ENCODE data around the gene OTUD7B. TPM values are rescaled to one million over a fixed set of nuclear protein-coding genes. Genes with fewer than 3 reads are reported as not detected.

OTUD7B gene
- total RNA-seq, 1 experiment from 2014 or later = 11.5 TPM

DNA sequence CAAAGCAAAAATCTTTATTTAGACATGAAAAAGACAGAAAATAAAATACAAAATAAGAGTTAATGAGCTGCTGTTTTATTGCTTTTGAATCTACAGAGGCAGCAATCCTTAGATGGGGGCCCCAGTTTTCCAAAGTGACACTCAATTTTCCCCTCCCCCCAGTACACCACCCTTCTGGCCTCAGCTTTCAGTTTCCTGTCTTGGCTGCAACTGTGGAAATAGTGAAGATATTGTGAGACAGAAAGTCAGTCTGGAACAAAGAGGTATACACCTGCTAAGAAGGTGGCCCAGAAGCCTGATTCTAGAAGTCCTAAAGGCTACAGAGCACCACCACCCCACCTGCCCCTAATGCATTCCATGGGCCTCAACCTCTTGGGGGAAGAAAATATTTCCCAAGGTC lies 72.8 kb downstream of the OTUD7B start:
- Histone ChIP-seq H3K9ac (ENCODE audit: low read length) (peak overlapping the region; percentile 8; the same call in 1 of the 2 replicates), H3K27ac (ENCODE audit: low read length) (peak overlapping the region; percentile 90), H3K4me2 (ENCODE audit: low read length) (peak overlapping the region; percentile 81), H4K20me1 (ENCODE audit: low read length) (no peaks in the 10 kb centered on the region), H3K79me2 (ENCODE audit: low read length) (no peaks in the 10 kb centered on the region), H3K4me1 (ENCODE audit: insufficient read depth, low read length) (peaks cover 43% of the 10 kb centered on the region), H3K9me2 (replicated peaks; ENCODE audit: low read length) (no peaks in the 10 kb centered on the region), H3K36me3 (ENCODE audit: low read depth, low read length) (no peaks in the 10 kb centered on the region), H3K4me3 (ENCODE audit: low read length) (peak overlapping the region; percentile 75), H3F3A (ENCODE audit: low read length, unreplicated experiment) (peaks cover 6% of the 10 kb centered on the region), H3K27me3 (ENCODE audit: low read length) (no peaks in the 10 kb centered on the region), H3K9me3 (ENCODE audit: low read length) (no peaks in the 10 kb centered on the region), H2AFZ (ENCODE audit: low read length) (no peak overlapping the region)
- intact Hi-C loops (cut with micrococcal nuclease) = loop anchor here (1.0 kb wide), 1 partner anchor 10 kb away; the partner anchor contains the start of gene SF3B4
- peak; percentile 19 for DNase-seq
- CTCF ChIA-PET = interaction anchor here (0.6 kb wide), 1 partner anchor 113 kb away, joined by 5 read pairs; no protein-coding TSS in a partner anchor
- TSS peak; percentile 76 for BruUV-seq (replicated peaks)
- POLR2A ChIA-PET (ENCODE audit: unreplicated experiment) = interaction anchor here (0.7 kb wide), 2 partner anchors 249 to 426 kb away, joined by 3 read pairs; partner anchors contain the start of gene RPRD2
- 0 out of 2 replicates have a peak, but pooled peaks have one; percentile 2 for ATAC-seq
- TF ChIP-seq, protein P1, sequence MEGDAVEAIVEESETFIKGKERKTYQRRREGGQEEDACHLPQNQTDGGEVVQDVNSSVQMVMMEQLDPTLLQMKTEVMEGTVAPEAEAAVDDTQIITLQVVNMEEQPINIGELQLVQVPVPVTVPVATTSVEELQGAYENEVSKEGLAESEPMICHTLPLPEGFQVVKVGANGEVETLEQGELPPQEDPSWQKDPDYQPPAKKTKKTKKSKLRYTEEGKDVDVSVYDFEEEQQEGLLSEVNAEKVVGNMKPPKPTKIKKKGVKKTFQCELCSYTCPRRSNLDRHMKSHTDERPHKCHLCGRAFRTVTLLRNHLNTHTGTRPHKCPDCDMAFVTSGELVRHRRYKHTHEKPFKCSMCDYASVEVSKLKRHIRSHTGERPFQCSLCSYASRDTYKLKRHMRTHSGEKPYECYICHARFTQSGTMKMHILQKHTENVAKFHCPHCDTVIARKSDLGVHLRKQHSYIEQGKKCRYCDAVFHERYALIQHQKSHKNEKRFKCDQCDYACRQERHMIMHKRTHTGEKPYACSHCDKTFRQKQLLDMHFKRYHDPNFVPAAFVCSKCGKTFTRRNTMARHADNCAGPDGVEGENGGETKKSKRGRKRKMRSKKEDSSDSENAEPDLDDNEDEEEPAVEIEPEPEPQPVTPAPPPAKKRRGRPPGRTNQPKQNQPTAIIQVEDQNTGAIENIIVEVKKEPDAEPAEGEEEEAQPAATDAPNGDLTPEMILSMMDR (conservative IDR thresholded peaks at IDR 0.05; ENCODE audit: low read depth, low read length) = no peak
- TF ChIP-seq EZH2 (IDR thresholded peaks at IDR 0.05; ENCODE audit: low read length, unreplicated experiment) (no peak), EZH2phosphoT487 (IDR thresholded peaks at IDR 0.05; ENCODE audit: borderline replicate concordance, low read length) (no peak)

DNA sequence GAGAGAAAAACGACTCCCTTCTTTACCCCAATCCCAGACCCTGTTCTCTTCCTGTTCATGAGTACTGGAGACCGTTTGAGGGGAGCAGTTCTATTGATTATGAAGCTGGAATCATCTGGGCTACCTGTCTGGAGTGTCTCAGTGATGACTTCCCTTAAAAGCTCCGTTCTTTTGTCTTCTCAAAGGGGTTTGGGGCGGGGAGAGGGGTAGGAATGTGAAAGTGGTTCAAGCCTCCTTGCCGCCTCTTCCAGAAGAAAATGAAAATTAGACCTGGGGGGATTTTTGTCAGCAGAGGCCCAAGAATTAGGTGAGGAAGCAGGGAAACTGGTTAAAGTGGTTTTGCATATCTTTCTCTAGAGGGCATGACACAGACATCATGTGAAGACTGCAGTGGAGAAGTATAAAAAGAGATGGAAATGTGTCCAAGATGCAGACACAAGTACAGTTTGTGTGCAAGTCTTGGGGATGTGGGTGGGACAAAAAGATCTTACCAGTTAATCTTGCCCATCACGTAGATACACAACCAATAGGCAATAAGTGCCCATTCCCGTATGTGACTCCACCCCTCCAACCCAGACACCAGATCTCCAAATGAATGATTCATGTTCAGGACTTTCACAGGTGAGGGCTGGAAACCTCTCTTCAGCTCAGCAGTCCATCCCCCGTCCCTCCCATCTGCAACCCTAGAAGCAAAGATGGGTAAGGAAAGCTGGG lies 73.4 kb downstream of the OTUD7B start:
- peak overlapping the region; percentile 90 for H3K27ac ChIP-seq (ENCODE audit: low read length)
- H3K4me3 ChIP-seq (ENCODE audit: low read length) = peak overlapping the region; percentile 75
- TF ChIP-seq, protein P1 (conservative IDR thresholded peaks at IDR 0.05; ENCODE audit: low read depth, low read length) = 0 out of 2 replicates have a peak, but pooled peaks have one; percentile 16
- no peak for TF ChIP-seq EZH2 (IDR thresholded peaks at IDR 0.05; ENCODE audit: low read length, unreplicated experiment)
- no peaks in the 10 kb centered on the region for H3K27me3 ChIP-seq (ENCODE audit: low read length)
- peaks cover 43% of the 10 kb centered on the region for H3K4me1 ChIP-seq (ENCODE audit: insufficient read depth, low read length)
- DNase-seq (peak; percentile 96), ATAC-seq (peak; percentile 71)
- ChIA-PET POLR2A (ENCODE audit: unreplicated experiment) (interaction anchor here (0.6 to 0.7 kb wide), 3 partner anchors 50 to 427 kb away, joined by 3 read pairs; partner anchors contain the start of gene RPRD2), CTCF (interaction anchor here (0.6 kb wide), 3 partner anchors 25 to 249 kb away, joined by 3 to 5 read pairs (median 4); no protein-coding TSS in a partner anchor)
- H3F3A ChIP-seq (ENCODE audit: low read length, unreplicated experiment) = peaks cover 6% of the 10 kb centered on the region
- peak overlapping the region; percentile 81 for H3K4me2 ChIP-seq (ENCODE audit: low read length)
- H3K79me2 ChIP-seq (ENCODE audit: low read length) = no peaks in the 10 kb centered on the region
- peak overlapping the region; percentile 88 for H2AFZ ChIP-seq (ENCODE audit: low read length)
- no peaks in the 10 kb centered on the region for H4K20me1 ChIP-seq (ENCODE audit: low read length)
- intact Hi-C loops (cut with micrococcal nuclease) = loop anchor here (1.0 kb wide), 1 partner anchor 10 kb away; the partner anchor contains the start of gene SF3B4
- H3K36me3 ChIP-seq (ENCODE audit: low read depth, low read length) = no peaks in the 10 kb centered on the region
- H3K9ac ChIP-seq (ENCODE audit: low read length) = peak overlapping the region; percentile 59
- no peaks in the 10 kb centered on the region for H3K9me3 ChIP-seq (ENCODE audit: low read length)
- BruUV-seq (replicated peaks) = no TSS peak
- H3K9me2 ChIP-seq (replicated peaks; ENCODE audit: low read length) = no peaks in the 10 kb centered on the region

Data from PC-3 (cell line).